ENCODE data around the gene ZNG1C.
"Not testable (repeated sequence)": the region's sequence is repeated elsewhere in the genome, so short reads cannot be mapped to it uniquely, and the experiment has no call there.

- TF ChIP-seq CTCF (IDR thresholded peaks at IDR 0.05; ENCODE audit: extremely low read depth in 1 of 2, insufficient read depth in 1 of 2, low read depth in 1 of 2, low read length in 2 of 2); FOS (IDR thresholded peaks at IDR 0.05; ENCODE audit: borderline replicate concordance, insufficient read depth, low read length): not testable (repeated sequence)
Measured at GRCh38 chr9:68303771-68304170, 62.0 kb downstream of the ZNG1C start.

Measured in endothelial cell of umbilical vein (primary cell).